Naive thymus-derived CD8-positive, alpha-beta T cell (primary cell): ENCODE measurements around the gene ZRANB1. TPM values are rescaled to one million over a fixed set of nuclear protein-coding genes. Genes with fewer than 3 reads are reported as not detected.
A peak's percentile ranks its signal among the peaks of the same experiment; 100 is the strongest.

Source experiments
- ATAC-seq, 2 donors: fragments of 150-1000 bp; cut with Tn5 transposase in 1 of 2; sonication (Bioruptor Pico), chemical (Tn5 transposase) in 1 of 2; 1 replicate in 1 of 2; 2 replicates in 1 of 2; pipeline ENCODE4 v1.10.0; 2021; ENCODE audit warnings: mild to moderate bottlenecking in 2 of 2, moderate library complexity in 2 of 2
- POLR2A ChIA-PET: fragments of 350-600 bp; sonication (Branson Sonifier 250); formaldehyde crosslinking; loops from one replicate; lab custom pipeline; 2021; ENCODE audit warnings: antibody characterized with exemption; lab: Charles Lee
- DNase-seq, 10 donors: peaks; one replicate each; pipeline versions ENCODE4 v3.0.0 to v3.0.0-alpha.2; 2020 to 2022
- H3K27ac Mint-ChIP-seq, 10 donors: one replicate each; pipeline ENCODE4 v1.8.0; 2020 to 2022; ENCODE audit warnings: mild to moderate bottlenecking in 10 of 10, mixed read lengths in 10 of 10, moderate library complexity in 4 of 10, inconsistent platforms in 1 of 10
- H3K27me3 Mint-ChIP-seq, 5 donors: one replicate each; pipeline ENCODE4 v1.8.0; 2021 to 2022; ENCODE audit warnings: mixed read lengths in 5 of 5
- H3K36me3 Mint-ChIP-seq, 3 donors: one replicate each; pipeline ENCODE4 v1.8.0; 2020 to 2022; ENCODE audit warnings: mixed read lengths in 3 of 3, mild to moderate bottlenecking in 2 of 3, inconsistent platforms in 1 of 3
- H3K4me1 Mint-ChIP-seq, 4 donors: one replicate each; pipeline ENCODE4 v1.8.0; 2021 to 2022; ENCODE audit warnings: mixed read lengths in 4 of 4
- H3K4me3 Mint-ChIP-seq, 10 donors: one replicate each; pipeline ENCODE4 v1.8.0; 2020 to 2022; ENCODE audit warnings: mild to moderate bottlenecking in 10 of 10, mixed read lengths in 10 of 10, moderate library complexity in 6 of 10, inconsistent platforms in 1 of 10
- H3K9me3 Mint-ChIP-seq, 9 donors: one replicate each; pipeline ENCODE4 v1.8.0; 2020 to 2022; ENCODE audit warnings: mixed read lengths in 9 of 9, mild to moderate bottlenecking in 3 of 9, inconsistent platforms in 1 of 9, moderate library complexity in 1 of 9
- microRNA-seq: library from miRNA; unstranded; fragments of <30 nt; microRNA quantifications from one replicate; pipeline ENCODE4 v1.2.0, GENCODE V29; 2022; ENCODE audit warnings: borderline microRNAs expressed
- polyA plus RNA-seq, 3 donors: library from polyadenylated mRNA; unstranded; fragments of 300-500 nt; fragmentation: Illumina TruSeq; gene quantifications; one replicate each; pipeline ENCODE4 v1.2.3, GENCODE V29; 2021
- total RNA-seq, 8 experiments: library from RNA in 2 of 8; stranded (reverse) in 2 of 8; gene quantifications; one replicate each; pipeline ENCODE4 v1.2.3 and lab custom pipeline; 2021 to 2026

Gene ZRANB1
- total and polyA plus RNA-seq, 5 experiments from 2014 or later = 7.0 to 25.0 (median 11.7) TPM

DNA sequence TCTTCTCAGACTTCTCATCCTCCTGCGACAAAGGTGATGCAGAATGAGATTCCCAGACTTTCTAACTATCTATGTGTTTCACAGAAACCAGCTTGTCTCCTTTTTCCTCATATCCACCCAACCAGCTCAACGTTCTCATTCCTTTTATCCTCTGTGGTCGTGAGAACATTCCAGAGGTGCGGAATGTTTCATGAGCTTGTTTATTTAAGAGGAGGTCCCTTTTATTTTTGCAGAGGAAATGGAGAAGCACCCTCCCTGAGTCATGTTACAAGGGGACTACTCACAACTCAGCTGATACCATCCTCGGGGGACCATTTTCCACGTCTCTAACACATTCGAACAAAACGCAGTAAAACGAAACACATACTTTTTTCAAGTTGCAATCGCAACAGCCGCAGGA is 93.2 kb downstream of the ZRANB1 start:
- ATAC-seq = no peak
- H3K9me3 Mint-ChIP-seq = no peaks in the 10 kb centered on the region

DNA sequence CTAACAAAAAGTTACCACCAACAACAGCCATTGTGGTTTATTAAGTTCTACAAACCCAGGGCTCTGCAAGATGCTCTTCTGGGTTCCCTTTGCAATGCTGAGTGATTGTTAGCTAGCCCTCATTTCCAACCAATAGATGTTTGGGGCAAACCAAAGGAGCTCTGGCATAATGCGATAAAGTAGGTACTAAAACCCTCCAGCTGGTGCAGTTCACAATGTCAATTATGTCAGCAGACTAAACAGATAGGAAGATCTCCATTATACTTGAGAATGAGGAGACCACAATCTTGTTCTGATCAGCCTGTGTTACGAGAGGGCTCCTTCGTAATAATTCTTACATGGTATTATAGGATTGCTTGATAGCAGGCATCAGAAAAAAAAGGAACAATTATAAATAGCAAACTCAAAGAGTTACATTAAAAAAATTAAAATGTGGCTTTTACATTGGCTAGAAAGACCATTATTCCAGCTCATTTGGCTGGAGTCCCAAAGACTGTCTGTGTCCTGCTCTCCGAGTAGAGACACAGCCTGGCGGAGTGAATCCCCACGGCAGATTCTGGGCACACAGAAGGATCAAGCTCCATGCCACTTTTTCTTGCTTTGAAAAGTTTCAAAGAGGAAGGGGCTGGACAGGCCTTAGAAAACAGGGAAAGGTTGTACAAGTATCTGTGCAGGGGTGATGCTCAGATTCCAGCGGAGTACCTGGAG is 93.8 kb downstream of the ZRANB1 start:
- Mint-ChIP-seq H3K27me3 (peaks cover 0 to 4% (median 0%) of the 10 kb centered on the region in 5 donors), H3K27ac (no peak overlapping the region)

More for the DNA sequence above, 93.2 kb downstream of the ZRANB1 start:
- Mint-ChIP-seq H3K4me3 (no peak overlapping the region), H3K4me1 (no peaks in the 10 kb centered on the region), H3K27ac (no peak overlapping the region), H3K27me3 (peaks cover 0 to 6% (median 0%) of the 10 kb centered on the region in 5 donors), H3K36me3 (no peaks in the 10 kb centered on the region)
- POLR2A ChIA-PET = no interaction called here
- no peak for DNase-seq

DNA sequence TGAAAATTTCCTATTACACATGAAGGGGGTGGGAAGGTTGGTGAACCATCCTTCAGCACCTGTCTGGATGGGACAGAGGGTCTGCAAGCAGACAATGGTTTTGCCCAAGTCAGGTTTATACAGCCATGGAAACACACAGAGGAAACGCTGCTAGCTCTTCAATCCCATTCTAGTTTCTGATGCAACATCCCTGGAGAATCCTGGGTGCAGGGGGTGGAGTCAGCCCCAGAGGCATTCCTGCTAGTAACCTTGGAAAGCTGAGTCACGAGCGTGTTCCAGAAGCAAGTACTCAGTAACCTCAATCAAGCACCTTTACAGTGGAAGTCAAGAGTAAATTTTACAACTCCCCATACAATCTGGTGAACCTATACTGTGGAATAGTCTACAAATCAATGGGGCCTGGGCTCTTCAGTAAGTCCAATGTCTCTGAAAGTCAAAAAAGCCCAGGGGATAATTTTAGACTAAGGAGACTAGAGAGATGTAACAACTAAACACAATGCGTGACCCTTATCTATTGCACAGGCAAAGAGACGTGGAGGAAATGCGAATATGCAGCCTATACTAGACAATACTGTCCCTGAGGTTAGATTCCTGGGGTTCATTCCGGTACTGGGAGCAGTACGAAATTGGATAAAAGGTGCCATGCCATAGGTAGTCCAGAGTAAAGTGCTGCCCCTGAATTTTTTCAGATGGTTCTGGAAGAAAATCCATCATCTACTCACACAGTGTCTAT is 95.4 kb downstream of the ZRANB1 start:
- Mint-ChIP-seq H3K4me3 (no peak overlapping the region), H3K27me3 (peaks cover 0 to 4% (median 0%) of the 10 kb centered on the region in 5 donors), H3K36me3 (no peaks in the 10 kb centered on the region), H3K27ac (no peak overlapping the region), H3K9me3 (no peaks in the 10 kb centered on the region), H3K4me1 (no peaks in the 10 kb centered on the region)
- DNase-seq (peak in 1 of 10 donors; percentile 26), ATAC-seq (no peak)
- POLR2A ChIA-PET = no interaction called here

More for the DNA sequence above, 93.8 kb downstream of the ZRANB1 start:
- POLR2A ChIA-PET = no interaction called here
- no peak for ATAC-seq
- Mint-ChIP-seq H3K4me1 (no peaks in the 10 kb centered on the region), H3K9me3 (no peaks in the 10 kb centered on the region), H3K36me3 (no peaks in the 10 kb centered on the region), H3K4me3 (no peak overlapping the region)
- peak in 1 of 10 donors; percentile 6 for DNase-seq

Small RNA genes within 50 kb of the gene (microRNA-seq; reads per million reads assigned to microRNA genes)
- gene MIR4296 = not detected

Other genes starting within 250 kb of the ZRANB1 start
- 10 to 100 TPM; 22.2 to 23.2 TPM for gene FAM53B, start 197.7 kb upstream of the ZRANB1 start, total RNA-seq
- 10 to 100 TPM in 2 of 3 donors, 1 to 10 TPM in 1; 2.4 to 15.1 (median 11.9) TPM for gene FAM53B, start 197.7 kb upstream of the ZRANB1 start, polyA plus RNA-seq
- gene EEF1AKMT2, start 150.2 kb upstream of the ZRANB1 start, total RNA-seq = 10 to 100 TPM; 18.4 to 22.4 TPM
- gene EEF1AKMT2, start 150.2 kb upstream of the ZRANB1 start, polyA plus RNA-seq = 10 to 100 TPM; 21.1 to 29.9 (median 22.6) TPM
- 10 to 100 TPM; 16.0 to 16.1 TPM for gene ABRAXAS2, start 140.3 kb upstream of the ZRANB1 start, total RNA-seq
- 10 to 100 TPM; 10.6 to 11.2 (median 11.0) TPM for gene ABRAXAS2, start 140.3 kb upstream of the ZRANB1 start, polyA plus RNA-seq
- gene CTBP2, start 218.4 kb downstream of the ZRANB1 start, total RNA-seq = under 1 TPM; 0.33 to 0.99 TPM
- 1 to 10 TPM in 1 of 3 donors, under 1 TPM in 2; 0.05 to 3.1 (median 0.42) TPM for gene CTBP2, start 218.4 kb downstream of the ZRANB1 start, polyA plus RNA-seq